IMR-90 (cell line): Measurements from ENCODE around the gene PIEZO2. TPM values are rescaled to one million over a fixed set of nuclear protein-coding genes. Genes with fewer than 3 reads are reported as not detected.

Source experiments
- ATAC-seq: fragments of 200-7000 bp; cut with Tn5 transposase; 2 replicates; pipeline ENCODE4 v1.9.1; 2020; ENCODE audit warnings: low read depth, mild to moderate bottlenecking, moderate library complexity
- BruUV-seq: library from RNA; stranded (reverse); fragments of 400-500 nt; replicated peaks from 2 replicates; lab custom pipeline; 2021; lab: Mats Ljungman, UMichigan
- CTCF ChIA-PET: fragments of 300-600 bp; formaldehyde crosslinking; extraction: SDS; loops from one replicate; lab custom pipeline; 2021; ENCODE audit warnings: antibody characterized with exemption; lab: Yijun Ruan, JAX
- POLR2A ChIA-PET: fragments of 300-600 bp; sonication (Branson Sonifier 250); formaldehyde crosslinking; loops from one replicate; lab custom pipeline; 2022; ENCODE audit warnings: antibody characterized with exemption; ENCODE audit not compliant: unreplicated experiment; lab: Charles Lee
- DNase-seq: peaks from one replicate; pipeline ENCODE4 v3.0.0; 2013
- H2AFZ ChIP-seq: replicated peaks from 2 replicates; pipeline ENCODE3; 2013; ENCODE audit warnings: low read length, mild to moderate bottlenecking; ENCODE audit not compliant: poor library complexity
- H2AK5ac ChIP-seq: 2 replicates; pipeline ENCODE4 v1.6.1; 2013; ENCODE audit warnings: low read depth, low read length, inconsistent platforms
- H2AK9ac ChIP-seq: replicated peaks from 2 replicates; pipeline ENCODE3; 2013; ENCODE audit warnings: mild to moderate bottlenecking, low read depth, low read length, moderate library complexity; ENCODE audit not compliant: poor library complexity
- H2BK120ac ChIP-seq: 2 replicates; pipeline ENCODE4 v1.6.1; 2013; ENCODE audit warnings: low read depth, low read length, inconsistent platforms
- H2BK15ac ChIP-seq: 3 replicates; pipeline ENCODE4 v1.6.1; 2013; ENCODE audit warnings: low read depth, low read length, inconsistent platforms
- H2BK20ac ChIP-seq: 2 replicates; pipeline ENCODE4 v1.6.1; 2013; ENCODE audit warnings: low read depth, mild to moderate bottlenecking, inconsistent platforms, low read length, moderate library complexity
- H2BK5ac ChIP-seq: 2 replicates; pipeline ENCODE4 v1.6.1; 2013; ENCODE audit warnings: mild to moderate bottlenecking, low read depth, low read length, inconsistent platforms; ENCODE audit not compliant: poor library complexity, severe bottlenecking
- H3K14ac ChIP-seq: replicated peaks from 2 replicates; pipeline ENCODE4 v1.6.1; 2013; ENCODE audit warnings: low read depth, low read length, inconsistent platforms
- H3K18ac ChIP-seq: 2 replicates; pipeline ENCODE4 v1.6.1; 2013; ENCODE audit warnings: low read depth, low read length, control low read depth
- H3K23ac ChIP-seq: 2 replicates; pipeline ENCODE4 v1.6.1; 2013; ENCODE audit warnings: low read depth, low read length, inconsistent platforms
- H3K27ac ChIP-seq: 2 replicates; pipeline ENCODE4 v1.5.1; 2013; ENCODE audit warnings: mild to moderate bottlenecking, control low read depth, low read length; ENCODE audit not compliant: insufficient read depth
- H3K27me3 ChIP-seq: 2 replicates; pipeline ENCODE4 v1.6.1; 2013; ENCODE audit warnings: low read length; ENCODE audit not compliant: control insufficient read depth, insufficient read depth
- H3K36me3 ChIP-seq: 2 replicates; pipeline ENCODE4 v1.6.1; 2013; ENCODE audit warnings: low read length, mixed read lengths; ENCODE audit not compliant: control insufficient read depth, insufficient read depth
- H3K4ac ChIP-seq: 2 replicates; pipeline ENCODE4 v1.6.1; 2013; ENCODE audit warnings: low read depth, low read length, inconsistent platforms
- H3K4me1 ChIP-seq: 2 replicates; pipeline ENCODE4 v1.6.1; 2013; ENCODE audit warnings: low read length, mixed read lengths; ENCODE audit not compliant: control insufficient read depth, insufficient read depth
- H3K4me2 ChIP-seq: 2 replicates; pipeline ENCODE4 v1.6.1; 2013; ENCODE audit warnings: low read depth, mild to moderate bottlenecking, control low read depth, low read length, moderate library complexity
- H3K4me3 ChIP-seq: 2 replicates; pipeline ENCODE4 v1.5.1; 2013; ENCODE audit warnings: low read depth, mild to moderate bottlenecking, control low read depth, low read length, moderate library complexity; ENCODE audit not compliant: insufficient read depth
- H3K56ac ChIP-seq: 2 replicates; pipeline ENCODE4 v1.6.1; 2013; ENCODE audit warnings: low read length, inconsistent platforms; ENCODE audit not compliant: insufficient read depth; ENCODE audit errors: extremely low read depth
- H3K79me1 ChIP-seq, 2 experiments: 2 replicates each; pipeline ENCODE4 v1.6.1; 2013; ENCODE audit warnings: low read length in 2 of 2, inconsistent platforms in 1 of 2, low read depth in 1 of 2
- H3K9ac ChIP-seq: 2 replicates; pipeline ENCODE4 v1.6.1; 2013; ENCODE audit warnings: low read depth, low read length, control low read depth
- H3K9me1 ChIP-seq: 2 replicates; pipeline ENCODE4 v1.6.1; 2013; ENCODE audit warnings: low read length, inconsistent platforms; ENCODE audit not compliant: insufficient read depth
- H3K9me3 ChIP-seq: 2 replicates; pipeline ENCODE4 v1.6.1; 2013; ENCODE audit warnings: low read length; ENCODE audit not compliant: control insufficient read depth, insufficient read depth
- H4K20me1 ChIP-seq: 2 replicates; pipeline ENCODE4 v1.6.1; 2013; ENCODE audit warnings: low read length, inconsistent platforms; ENCODE audit not compliant: insufficient read depth
- H4K5ac ChIP-seq: 2 replicates; pipeline ENCODE4 v1.6.1; 2013; ENCODE audit warnings: mild to moderate bottlenecking, low read depth, low read length, control low read depth
- H4K8ac ChIP-seq, 2 experiments: 2 replicates each; pipeline ENCODE4 v1.6.1; 2013; ENCODE audit warnings: low read depth in 2 of 2, low read length in 2 of 2, control low read depth in 1 of 2, inconsistent platforms in 1 of 2
- H4K91ac ChIP-seq: 2 replicates; pipeline ENCODE4 v1.6.1; 2013; ENCODE audit warnings: low read depth, low read length, inconsistent platforms; ENCODE audit not compliant: insufficient read depth
- CEBPB ChIP-seq: IDR thresholded peaks from 2 replicates; pipeline ENCODE4 v1.6.1; 2012; ENCODE audit warnings: low read depth, low read length, improper control_type of control experiment
- CHD1 ChIP-seq: IDR thresholded peaks from 2 replicates; pipeline ENCODE4 v1.6.1; 2012; ENCODE audit warnings: low read depth, low read length, improper control_type of control experiment
- MAFK ChIP-seq: IDR thresholded peaks from 2 replicates; pipeline ENCODE4 v1.6.1; 2012; ENCODE audit warnings: low read depth, low read length, improper control_type of control experiment
- MAZ ChIP-seq: IDR thresholded peaks from 2 replicates; pipeline ENCODE4 v1.6.1; 2012; ENCODE audit warnings: low read depth, mild to moderate bottlenecking, low read length, improper control_type of control experiment, moderate library complexity, borderline replicate concordance
- RAD21 ChIP-seq: IDR thresholded peaks from 2 replicates; pipeline ENCODE4 v1.6.1; 2012; ENCODE audit warnings: low read length, improper control_type of control experiment
- RFX5 ChIP-seq: IDR thresholded peaks from 2 replicates; pipeline ENCODE4 v1.8.0; 2012; ENCODE audit warnings: low read depth, mild to moderate bottlenecking, low read length, moderate library complexity
- SMC3 ChIP-seq: fragments of 150-350 bp; IDR thresholded peaks from 2 replicates; pipeline ENCODE4 v1.6.1; 2016; ENCODE audit warnings: low read depth, mild to moderate bottlenecking, antibody characterized with exemption, low read length, moderate library complexity
- WGBS, 2 experiments: methylation state at CpG; one replicate each; pipeline versions ENCODE4 v1.1.5 to v1.1.7; 2013; ENCODE audit warnings: missing lambda C conversion rate in 2 of 2; ENCODE audit not compliant: insufficient read length in 1 of 2; ENCODE audit errors: extremely low coverage in 2 of 2; 5-methylcytosine and 5-hydroxymethylcytosine counted together
- dilution Hi-C: fragments of 300-500 bp; cut with HindIII; formaldehyde crosslinking; loops from one replicate; pipeline ENCODE4 v1.14.3; 2018; ENCODE audit warnings: low sequenced_read_pairs; ENCODE audit not compliant: unreplicated experiment
- in situ Hi-C: fragments of 300-500 bp; cut with MboI; formaldehyde crosslinking; loops from 3 replicates; pipeline ENCODE4 v1.14.3; 2019; ENCODE audit warnings: low sequenced_read_pairs, inconsistent platforms, mixed read lengths
- intact Hi-C: fragments of 100-400 bp; cut with micrococcal nuclease; formaldehyde crosslinking; loops from 2 replicates; pipeline ENCODE4 v1.10.0; 2022
- polyA plus RNA-seq, 3 experiments: library from polyadenylated mRNA; depleted of rRNA; stranded (reverse); fragments of >200 nt; gene quantifications; 2 replicates each; pipeline ENCODE4 v1.2.3, GENCODE V29; 2012; ENCODE audit warnings: low replicate concordance in 1 of 3
- total RNA-seq: library from RNA; depleted of rRNA; stranded (reverse); fragments of >200 nt; gene quantifications from 2 replicates; pipeline ENCODE4 v1.2.3, GENCODE V29; 2012
- TF ChIP-seq, protein P1 (sequence below): fragments of 150-350 bp; IDR thresholded peaks from 2 replicates; pipeline ENCODE4 v1.6.1; 2016; ENCODE audit warnings: low read depth, mild to moderate bottlenecking, low read length, moderate library complexity, borderline replicate concordance
- TF ChIP-seq, protein P2 (sequence below): conservative IDR thresholded peaks from 2 replicates; pipeline ENCODE4 v1.5.1; 2012; ENCODE audit warnings: mild to moderate bottlenecking, low read depth, low read length, improper control_type of control experiment
- TF ChIP-seq, protein P3 (sequence below): fragments of 150-350 bp; IDR thresholded peaks from 2 replicates; pipeline ENCODE4 v1.6.1; 2017; ENCODE audit warnings: mild to moderate bottlenecking, antibody characterized with exemption, low read length, low read depth

PIEZO2 gene
- total and polyA plus RNA-seq, 2 of the 4 experiments (the other 2 are of a cell fraction): 2.4 to 4.1 TPM

DNA sequence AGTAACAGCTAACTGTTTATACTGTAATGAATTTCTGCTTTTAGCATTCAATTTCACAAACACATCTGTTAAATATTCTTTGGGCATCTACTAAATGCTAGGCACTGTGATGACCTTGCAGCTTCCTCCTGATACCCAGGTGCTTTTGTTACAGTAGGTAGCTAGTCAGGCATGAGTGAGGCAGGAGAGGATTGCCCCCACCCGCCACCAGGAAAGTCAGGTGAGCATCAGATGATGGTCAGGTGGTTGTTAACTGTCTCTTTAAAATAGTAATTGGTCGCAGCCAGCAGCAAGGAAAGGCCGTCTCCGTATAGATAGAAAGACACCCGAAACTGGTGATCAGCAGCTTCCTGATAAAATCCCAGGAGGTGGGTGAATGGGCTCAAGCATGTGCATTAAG is 255.6 kb downstream of the PIEZO2 start:
- WGBS, 2 experiments: 96% methylated on average over 4 of the region's 5 CpGs; no CpG with 5 or more reads in 1 of the 2 experiments
- H4K91ac ChIP-seq: no peak overlapping the region
- H3K23ac ChIP-seq: no peak overlapping the region
- H4K5ac ChIP-seq: no peak overlapping the region
- no peak overlapping the region for H2AFZ ChIP-seq
- no peak overlapping the region for H2BK15ac ChIP-seq
- ChIA-PET POLR2A (no interaction called here), CTCF (no interaction called here)
- H2AK5ac ChIP-seq: no peak overlapping the region
- H2BK5ac ChIP-seq: no peak overlapping the region
- no peak overlapping the region for H3K27ac ChIP-seq
- no peak overlapping the region for H3K4ac ChIP-seq
- in situ Hi-C loops (no loop called here), dilution Hi-C loops (no loop called here), intact Hi-C loops (no loop called here)
- no peak overlapping the region for H3K18ac ChIP-seq
- peaks cover 6% of the 10 kb centered on the region; the same call in 1 of the 2 replicates for H3K4me1 ChIP-seq
- no peaks in the 10 kb centered on the region for H3K9me3 ChIP-seq
- H3K9ac ChIP-seq: no peak overlapping the region
- no peak overlapping the region for H2BK20ac ChIP-seq
- H3K27me3 ChIP-seq: no peaks in the 10 kb centered on the region
- BruUV-seq: no TSS peak
- H3K4me3 ChIP-seq: no peak overlapping the region
- H3K9me1 ChIP-seq: peaks cover 5% of the 10 kb centered on the region
- H3K56ac ChIP-seq: no peak overlapping the region
- H4K20me1 ChIP-seq: no peaks in the 10 kb centered on the region
- no peak for DNase-seq
- TF ChIP-seq RFX5 (no peak), MAZ (no peak), RAD21 (no peak), CHD1 (no peak), MAFK (no peak), SMC3 (no peak), CEBPB (no peak)
- TF ChIP-seq, protein P1, sequence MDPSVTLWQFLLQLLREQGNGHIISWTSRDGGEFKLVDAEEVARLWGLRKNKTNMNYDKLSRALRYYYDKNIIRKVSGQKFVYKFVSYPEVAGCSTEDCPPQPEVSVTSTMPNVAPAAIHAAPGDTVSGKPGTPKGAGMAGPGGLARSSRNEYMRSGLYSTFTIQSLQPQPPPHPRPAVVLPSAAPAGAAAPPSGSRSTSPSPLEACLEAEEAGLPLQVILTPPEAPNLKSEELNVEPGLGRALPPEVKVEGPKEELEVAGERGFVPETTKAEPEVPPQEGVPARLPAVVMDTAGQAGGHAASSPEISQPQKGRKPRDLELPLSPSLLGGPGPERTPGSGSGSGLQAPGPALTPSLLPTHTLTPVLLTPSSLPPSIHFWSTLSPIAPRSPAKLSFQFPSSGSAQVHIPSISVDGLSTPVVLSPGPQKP: no peak
- TF ChIP-seq, protein P2, sequence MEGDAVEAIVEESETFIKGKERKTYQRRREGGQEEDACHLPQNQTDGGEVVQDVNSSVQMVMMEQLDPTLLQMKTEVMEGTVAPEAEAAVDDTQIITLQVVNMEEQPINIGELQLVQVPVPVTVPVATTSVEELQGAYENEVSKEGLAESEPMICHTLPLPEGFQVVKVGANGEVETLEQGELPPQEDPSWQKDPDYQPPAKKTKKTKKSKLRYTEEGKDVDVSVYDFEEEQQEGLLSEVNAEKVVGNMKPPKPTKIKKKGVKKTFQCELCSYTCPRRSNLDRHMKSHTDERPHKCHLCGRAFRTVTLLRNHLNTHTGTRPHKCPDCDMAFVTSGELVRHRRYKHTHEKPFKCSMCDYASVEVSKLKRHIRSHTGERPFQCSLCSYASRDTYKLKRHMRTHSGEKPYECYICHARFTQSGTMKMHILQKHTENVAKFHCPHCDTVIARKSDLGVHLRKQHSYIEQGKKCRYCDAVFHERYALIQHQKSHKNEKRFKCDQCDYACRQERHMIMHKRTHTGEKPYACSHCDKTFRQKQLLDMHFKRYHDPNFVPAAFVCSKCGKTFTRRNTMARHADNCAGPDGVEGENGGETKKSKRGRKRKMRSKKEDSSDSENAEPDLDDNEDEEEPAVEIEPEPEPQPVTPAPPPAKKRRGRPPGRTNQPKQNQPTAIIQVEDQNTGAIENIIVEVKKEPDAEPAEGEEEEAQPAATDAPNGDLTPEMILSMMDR: no peak
- TF ChIP-seq, protein P3, sequence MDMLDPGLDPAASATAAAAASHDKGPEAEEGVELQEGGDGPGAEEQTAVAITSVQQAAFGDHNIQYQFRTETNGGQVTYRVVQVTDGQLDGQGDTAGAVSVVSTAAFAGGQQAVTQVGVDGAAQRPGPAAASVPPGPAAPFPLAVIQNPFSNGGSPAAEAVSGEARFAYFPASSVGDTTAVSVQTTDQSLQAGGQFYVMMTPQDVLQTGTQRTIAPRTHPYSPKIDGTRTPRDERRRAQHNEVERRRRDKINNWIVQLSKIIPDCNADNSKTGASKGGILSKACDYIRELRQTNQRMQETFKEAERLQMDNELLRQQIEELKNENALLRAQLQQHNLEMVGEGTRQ: no peak
- H3K14ac ChIP-seq: no peak overlapping the region
- no peaks in the 10 kb centered on the region; the same call in 1 of the 2 replicates for H3K36me3 ChIP-seq
- H3K79me1 ChIP-seq: no peaks in the 10 kb centered on the region
- no peak overlapping the region for H3K4me2 ChIP-seq
- no peak overlapping the region for H2AK9ac ChIP-seq
- no peak overlapping the region for H4K8ac ChIP-seq
- H2BK120ac ChIP-seq: no peak overlapping the region
- ATAC-seq: no peak
